OCI-LY3 (cell line): Measurements from ENCODE around the gene GPHN.

Experiments used
- H2AFZ ChIP-seq: fragments of 200-600, 300-600 bp; shearing (Covaris generic); 2 replicates; pipeline ENCODE4 v1.6.0; 2014; ENCODE audit warnings: antibody characterized with exemption, low read depth, low read length
- H3K27ac ChIP-seq: fragments of 200-600, 300-600 bp; sonication (generic); 2 replicates; pipeline ENCODE4 v1.5.1; 2014; ENCODE audit warnings: mild to moderate bottlenecking, low read length, moderate library complexity, mixed read lengths
- H3K27me3 ChIP-seq: fragments of 200-600, 300-600 bp; sonication (generic); 2 replicates; pipeline ENCODE4 v1.6.1; 2014; ENCODE audit warnings: low read depth, low read length, mixed read lengths
- H3K36me3 ChIP-seq: fragments of 200-600, 300-600 bp; sonication (generic); replicated peaks from 2 replicates; pipeline ENCODE3; 2014; ENCODE audit warnings: low read depth, low read length, mixed read lengths
- H3K4me1 ChIP-seq: fragments of 300-600, 200-600 bp; sonication (generic); 2 replicates; pipeline ENCODE4 v1.6.1; 2014; ENCODE audit warnings: low read length, mixed read lengths
- H3K4me2 ChIP-seq: fragments of 200-600, 300-600 bp; sonication (generic); 2 replicates; pipeline ENCODE4 v1.6.1; 2014; ENCODE audit warnings: low read length, mixed read lengths
- H3K4me3 ChIP-seq: fragments of 300-600, 200-600 bp; sonication (generic); 2 replicates; pipeline ENCODE4 v1.5.1; 2014; ENCODE audit warnings: antibody characterized with exemption, mild to moderate bottlenecking, low read length, moderate library complexity
- H3K79me2 ChIP-seq: fragments of 300-600, 200-600 bp; shearing (Covaris generic); 2 replicates; pipeline ENCODE4 v1.6.1; 2014; ENCODE audit warnings: mild to moderate bottlenecking, low read length, mixed read lengths
- H3K9ac ChIP-seq: fragments of 300-600, 200-600 bp; shearing (Covaris generic); 2 replicates; pipeline ENCODE4 v1.6.0; 2014; ENCODE audit warnings: mild to moderate bottlenecking, low read length, moderate library complexity
- H3K9me3 ChIP-seq: fragments of 200-600, 300-600 bp; shearing (Covaris generic); 2 replicates; pipeline ENCODE4 v1.6.1; 2014; ENCODE audit warnings: low read length, mixed read lengths; ENCODE audit not compliant: insufficient read depth
- H4K20me1 ChIP-seq: fragments of 200-600, 300-600 bp; sonication (generic); 2 replicates; pipeline ENCODE4 v1.6.1; 2016; ENCODE audit warnings: low read length, mixed read lengths; ENCODE audit not compliant: insufficient read depth
- CTCF ChIP-seq: fragments of 200-600, 300-600 bp; sonication (generic); IDR thresholded peaks from 2 replicates; pipeline ENCODE4 v1.5.1; 2014; ENCODE audit warnings: antibody characterized with exemption, low read length, low read depth
- EZH2phosphoT487 ChIP-seq: fragments of 200-600 bp; shearing (Covaris generic); IDR thresholded peaks from 2 replicates; pipeline ENCODE4 v1.6.1; 2018; ENCODE audit warnings: antibody characterized with exemption, mixed run types, low read depth

GPHN gene

DNA sequence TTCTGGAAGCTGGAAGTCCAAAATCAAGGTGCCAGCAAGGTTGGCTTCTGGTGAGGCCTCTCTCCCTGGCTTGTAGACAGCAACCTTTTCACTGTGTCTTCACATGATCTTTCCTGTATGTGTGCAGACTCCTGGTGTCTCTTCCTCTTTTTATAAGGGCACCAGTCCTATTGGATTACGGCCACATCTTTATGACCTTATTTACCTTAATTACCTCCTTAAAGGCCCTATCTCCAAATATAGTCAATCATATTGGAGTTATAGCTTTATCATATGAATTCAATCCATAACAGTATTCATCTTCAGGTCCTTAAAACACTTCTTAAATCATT lies 660.1 kb downstream of the GPHN start:
- TF ChIP-seq EZH2phosphoT487: no peak
- no peak for TF ChIP-seq CTCF
- Histone ChIP-seq H3K4me1 (no peaks in the 10 kb centered on the region), H3K9me3 (0 out of 2 replicates have a peak, but pooled peaks cover under 1% of the 10 kb centered on the region), H3K9ac (no peak overlapping the region), H2AFZ (no peak overlapping the region), H3K36me3 (peaks cover 7% of the 10 kb centered on the region), H3K79me2 (no peaks in the 10 kb centered on the region), H4K20me1 (no peaks in the 10 kb centered on the region), H3K27ac (no peak overlapping the region), H3K4me2 (no peak overlapping the region), H3K4me3 (no peak overlapping the region), H3K27me3 (no peaks in the 10 kb centered on the region)

DNA sequence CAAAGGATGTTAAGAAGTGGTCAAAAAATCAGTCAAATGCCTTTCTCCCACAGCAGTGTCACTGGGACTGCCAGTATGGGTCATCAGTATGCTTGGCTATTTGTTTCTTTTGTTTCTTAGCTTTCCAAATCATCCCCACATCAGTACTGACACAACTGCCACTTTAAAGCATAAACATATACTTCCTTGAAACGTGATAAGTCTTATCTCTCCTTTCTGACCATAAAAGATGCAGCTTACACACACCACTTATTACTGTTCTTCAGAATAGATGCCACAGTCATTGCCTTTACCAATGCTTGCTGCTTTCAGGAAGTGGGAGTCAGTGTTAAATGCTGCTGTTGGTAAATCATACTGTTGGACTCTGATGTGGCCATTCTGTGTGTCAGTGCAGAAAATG lies 662.7 kb downstream of the GPHN start:
- H3K4me1 ChIP-seq: no peaks in the 10 kb centered on the region
- H3K27me3 ChIP-seq: no peaks in the 10 kb centered on the region
- TF ChIP-seq CTCF (no peak), EZH2phosphoT487 (no peak)
- H2AFZ ChIP-seq: no peak overlapping the region
- H3K9ac ChIP-seq: no peak overlapping the region
- H3K79me2 ChIP-seq: no peaks in the 10 kb centered on the region
- H3K27ac ChIP-seq: no peak overlapping the region
- H3K36me3 ChIP-seq: peaks cover 7% of the 10 kb centered on the region
- H3K4me2 ChIP-seq: no peak overlapping the region
- no peaks in the 10 kb centered on the region for H4K20me1 ChIP-seq
- H3K4me3 ChIP-seq: no peak overlapping the region
- 0 out of 2 replicates have a peak, but pooled peaks cover 4% of the 10 kb centered on the region for H3K9me3 ChIP-seq

DNA sequence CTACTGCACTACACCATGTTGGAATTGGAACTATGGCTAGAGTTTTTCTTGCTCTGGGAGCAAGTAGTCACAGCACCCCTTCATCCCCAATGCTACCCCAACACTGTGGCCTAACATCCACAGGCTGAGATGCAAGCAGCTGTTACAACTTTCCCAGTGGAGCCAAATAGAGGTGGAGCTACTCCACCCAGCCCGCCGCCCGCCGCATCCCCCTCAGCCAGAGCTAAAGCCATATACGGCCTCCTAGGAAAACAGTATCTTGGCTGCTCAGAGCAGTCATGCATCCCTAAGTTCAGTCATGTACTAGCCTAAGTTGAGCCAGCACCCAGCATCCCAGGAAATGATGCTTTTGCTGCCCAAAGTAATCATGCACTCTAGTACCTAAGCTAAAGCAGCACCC lies 664.1 kb downstream of the GPHN start:
- H3K9ac ChIP-seq: no peak overlapping the region
- H3K79me2 ChIP-seq: no peaks in the 10 kb centered on the region
- H3K36me3 ChIP-seq: peaks cover 7% of the 10 kb centered on the region
- H3K27me3 ChIP-seq: no peaks in the 10 kb centered on the region
- H3K4me3 ChIP-seq: no peak overlapping the region
- H3K4me1 ChIP-seq: no peaks in the 10 kb centered on the region
- no peak overlapping the region for H2AFZ ChIP-seq
- no peak overlapping the region for H3K4me2 ChIP-seq
- H3K27ac ChIP-seq: no peak overlapping the region
- no peak for TF ChIP-seq CTCF
- TF ChIP-seq EZH2phosphoT487: no peak
- 0 out of 2 replicates have a peak, but pooled peaks cover 4% of the 10 kb centered on the region for H3K9me3 ChIP-seq
- H4K20me1 ChIP-seq: no peaks in the 10 kb centered on the region

DNA sequence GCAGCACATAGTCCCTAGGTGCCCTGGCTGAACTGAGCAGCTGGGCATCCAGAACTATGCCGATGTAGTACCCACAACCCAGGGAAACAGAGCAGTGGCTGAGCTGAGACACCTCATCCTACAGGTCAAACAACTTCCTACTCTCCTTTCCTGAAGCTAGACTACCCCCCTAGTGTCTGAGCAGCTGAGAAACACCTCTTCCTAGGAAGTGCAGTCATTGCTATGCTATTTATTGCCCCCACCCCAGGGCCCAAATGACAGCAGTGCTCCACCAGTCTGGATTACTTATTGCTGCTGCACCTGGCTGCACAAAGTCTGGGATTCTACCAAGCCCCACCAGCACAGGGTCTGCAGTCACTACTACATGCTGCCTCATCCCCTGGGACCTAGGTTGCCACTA lies 664.6 kb downstream of the GPHN start:
- Histone ChIP-seq H3K36me3 (peaks cover 7% of the 10 kb centered on the region), H3K4me1 (no peaks in the 10 kb centered on the region), H2AFZ (no peak overlapping the region), H3K4me3 (no peak overlapping the region), H3K4me2 (no peak overlapping the region), H3K27ac (no peak overlapping the region), H3K79me2 (no peaks in the 10 kb centered on the region), H3K9ac (no peak overlapping the region), H3K27me3 (no peaks in the 10 kb centered on the region), H4K20me1 (no peaks in the 10 kb centered on the region), H3K9me3 (0 out of 2 replicates have a peak, but pooled peaks cover 4% of the 10 kb centered on the region)
- TF ChIP-seq CTCF: no peak
- no peak for TF ChIP-seq EZH2phosphoT487
